GM10248 (cell line): Measurements from ENCODE around the gene CDK5R1.

Experiments used
- CTCF ChIA-PET: fragments of 300-600 bp; sonication (Branson Sonifier 250); formaldehyde crosslinking; extraction: SDS; loops from one replicate; lab custom pipeline; 2021; ENCODE audit warnings: antibody characterized with exemption; lab: Yijun Ruan, JAX
- POLR2A ChIA-PET: fragments of 350-650 bp; sonication (Branson Sonifier 250); formaldehyde crosslinking; extraction: SDS; loops from one replicate; lab custom pipeline; 2020; ENCODE audit warnings: antibody characterized with exemption; lab: Yijun Ruan, JAX
- DNase-seq: peaks from one replicate; pipeline ENCODE4 v3.0.0; 2012; ENCODE audit errors: extremely low spot score
- CTCF ChIP-seq: IDR thresholded peaks from 2 replicates; pipeline ENCODE4 v1.5.1; 2012; ENCODE audit warnings: mild to moderate bottlenecking, low read depth; ENCODE audit errors: extremely low read depth, missing control alignments, control extremely low read depth

CDK5R1 gene

GRCh38 chr17:32484628-32485027, 2.2 kb upstream of the CDK5R1 start:
- DNase-seq = no peak
- CTCF ChIA-PET = interaction anchor here (0.7 to 15.0 kb wide), 40 partner anchors 8 to 452 kb away, joined by 3 to 177 read pairs (median 4); partner anchors contain the start of genes MYO1D, PSMD11 and TMEM98

DNA sequence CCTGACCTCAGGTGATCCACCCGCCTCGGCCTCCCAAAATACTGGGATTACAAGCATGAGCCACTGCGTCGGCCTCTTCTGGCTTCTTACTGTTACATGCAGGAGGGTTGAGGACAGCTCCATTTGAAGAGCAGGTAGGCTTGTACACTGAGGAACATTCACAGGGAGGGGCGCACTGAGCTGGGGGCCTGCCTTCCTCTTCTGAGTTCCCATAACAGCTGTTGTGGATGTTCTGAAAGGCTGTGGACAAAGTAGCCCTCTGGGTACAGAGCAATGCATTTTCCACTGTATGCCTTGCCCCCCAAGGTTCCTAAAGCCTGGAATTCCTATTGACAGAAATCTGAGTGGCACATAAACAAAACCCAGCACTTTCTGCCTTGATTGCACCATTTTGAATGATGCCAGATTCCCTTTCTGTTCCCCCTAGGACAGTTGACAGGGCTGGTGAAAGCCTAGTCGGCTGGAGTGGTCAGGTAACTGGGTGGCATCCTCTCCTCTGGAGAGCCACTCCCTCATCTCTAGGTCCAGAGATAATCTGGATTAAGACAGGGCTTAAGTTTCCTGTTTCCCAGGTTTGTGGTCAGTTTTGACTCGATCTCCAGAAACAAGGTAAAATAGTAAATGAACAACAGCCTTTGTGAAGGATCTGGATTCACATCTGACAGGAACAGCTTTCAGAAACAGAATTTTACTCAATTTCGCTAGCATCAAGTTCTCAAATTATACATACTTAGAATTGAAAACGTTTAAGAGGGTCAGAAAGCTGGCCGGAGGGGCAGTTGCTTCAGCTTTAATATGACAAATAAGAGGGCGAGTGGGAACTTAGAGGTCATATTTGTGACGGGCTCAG, 1.3 kb upstream of the CDK5R1 start:
- ChIA-PET POLR2A (interaction anchor here (0.5 kb wide), 1 partner anchor 56 kb away, joined by 3 read pairs; no protein-coding TSS in a partner anchor), CTCF (interaction anchor here (0.6 to 15.0 kb wide), 14 partner anchors 9 to 451 kb away, joined by 3 to 177 read pairs (median 7); partner anchors contain the start of genes MYO1D and PSMD11)
- DNase-seq = no peak
- TF ChIP-seq CTCF = no peak

More at GRCh38 chr17:32484628-32485027, 2.2 kb upstream of the CDK5R1 start:
- POLR2A ChIA-PET = no interaction called here
- no peak for TF ChIP-seq CTCF

DNA sequence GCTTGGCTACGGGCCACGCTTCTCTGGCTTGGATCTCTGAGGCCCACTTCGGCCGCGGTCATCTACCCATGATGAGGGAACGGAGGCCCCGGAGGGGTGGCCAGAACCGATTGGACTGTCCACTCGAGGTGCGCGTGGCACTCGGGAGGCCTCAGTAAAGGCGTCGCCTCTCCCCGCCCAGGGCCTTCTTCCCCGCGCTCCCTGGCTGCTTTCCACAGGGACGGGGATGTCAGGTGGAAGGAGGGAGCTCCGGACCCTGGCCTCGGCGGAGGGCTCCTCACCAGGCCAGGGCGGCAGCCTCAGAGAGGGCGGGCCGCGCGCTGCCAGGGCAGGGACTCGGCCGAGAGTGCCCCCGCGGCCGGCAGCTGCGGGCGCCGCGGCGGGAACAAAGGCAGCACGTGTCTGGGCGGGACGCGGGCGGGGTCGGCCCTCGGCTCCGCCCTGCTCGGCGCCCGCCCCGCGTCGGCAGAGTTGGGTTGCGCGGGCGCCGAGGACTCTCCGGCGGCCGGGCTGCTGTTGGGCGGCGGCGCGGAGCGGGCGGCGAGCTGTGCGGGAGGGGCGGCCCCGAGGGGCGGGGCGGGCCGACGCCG, 587 bp upstream of the CDK5R1 start:
- TF ChIP-seq CTCF = no peak
- ChIA-PET POLR2A (interaction anchor here (0.5 to 1.9 kb wide), 3 partner anchors 31 to 71 kb away, joined by 3 to 6 read pairs (median 3); no protein-coding TSS in a partner anchor), CTCF (interaction anchor here (0.9 to 15.0 kb wide), 12 partner anchors 9 to 451 kb away, joined by 3 to 177 read pairs (median 6); partner anchors contain the start of genes MYO1D and PSMD11)
- peak; percentile 91 for DNase-seq

- TF ChIP-seq CTCF = no peak
- POLR2A ChIA-PET = interaction anchor here (0.6 to 1.9 kb wide), 3 partner anchors 30 to 235 kb away, joined by 3 to 6 read pairs (median 4); no protein-coding TSS in a partner anchor
Measured at GRCh38 chr17:32487473-32488176, 832 bp downstream of the CDK5R1 start.

DNA sequence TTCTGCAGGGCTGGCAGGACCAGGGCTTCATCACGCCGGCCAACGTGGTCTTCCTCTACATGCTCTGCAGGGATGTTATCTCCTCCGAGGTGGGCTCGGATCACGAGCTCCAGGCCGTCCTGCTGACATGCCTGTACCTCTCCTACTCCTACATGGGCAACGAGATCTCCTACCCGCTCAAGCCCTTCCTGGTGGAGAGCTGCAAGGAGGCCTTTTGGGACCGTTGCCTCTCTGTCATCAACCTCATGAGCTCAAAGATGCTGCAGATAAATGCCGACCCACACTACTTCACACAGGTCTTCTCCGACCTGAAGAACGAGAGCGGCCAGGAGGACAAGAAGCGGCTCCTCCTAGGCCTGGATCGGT, 1.4 kb downstream of the CDK5R1 start:
- no peak for TF ChIP-seq CTCF
- POLR2A ChIA-PET = interaction anchor here (0.6 to 1.4 kb wide), 2 partner anchors 63 to 234 kb away, joined by 3 to 4 read pairs; no protein-coding TSS in a partner anchor
- DNase-seq = no peak
- CTCF ChIA-PET = interaction anchor here (1.0 to 15.0 kb wide), 12 partner anchors 12 to 428 kb away, joined by 3 to 177 read pairs (median 4); partner anchors contain the start of gene MYO1D

More at GRCh38 chr17:32487473-32488176, 832 bp downstream of the CDK5R1 start:
- CTCF ChIA-PET = interaction anchor here (1.0 to 15.0 kb wide), 17 partner anchors 7 to 449 kb away, joined by 3 to 177 read pairs (median 4); partner anchors contain the start of gene MYO1D
- peak; percentile 59 for DNase-seq
